SK-N-SH treated with all-trans-retinoic acid at 6 μM for 48 hours (cell line): ENCODE data around the gene UTP4.

ENCODE experiments used
- CSDC2 ChIP-seq: fragments of 250-450 bp; sonication (Bioruptor Pico); IDR thresholded peaks from 2 replicates; pipeline ENCODE4 v1.5.0; 2020; ENCODE audit warnings: mild to moderate bottlenecking, moderate library complexity
- ESRRG ChIP-seq: fragments of 250-450 bp; sonication (Bioruptor Pico); IDR thresholded peaks from 2 replicates; pipeline ENCODE4 v1.6.1; 2021; ENCODE audit warnings: mild to moderate bottlenecking
- GLIS3 ChIP-seq: fragments of 250-450 bp; sonication (Bioruptor Pico); IDR thresholded peaks from 2 replicates; pipeline ENCODE4 v1.5.0; 2020; ENCODE audit warnings: mild to moderate bottlenecking, moderate library complexity
- ISL1 ChIP-seq: fragments of 250-450 bp; sonication (Bioruptor Pico); IDR thresholded peaks from 2 replicates; pipeline ENCODE4 v2.1.2; 2022; ENCODE audit warnings: mild to moderate bottlenecking, moderate library complexity
- RARB ChIP-seq: fragments of 250-450 bp; sonication (Bioruptor Pico); IDR thresholded peaks from 2 replicates; pipeline ENCODE4 v1.8.0; 2021; ENCODE audit warnings: mild to moderate bottlenecking, moderate library complexity
- SNAI2 ChIP-seq: fragments of 250-450 bp; sonication (Bioruptor Pico); IDR thresholded peaks from 2 replicates; pipeline ENCODE4 v1.5.0; 2020; ENCODE audit warnings: mild to moderate bottlenecking, moderate library complexity
- TOX ChIP-seq: fragments of 250-450 bp; sonication (Bioruptor Pico); IDR thresholded peaks from 2 replicates; pipeline ENCODE4 v1.8.0; 2021; ENCODE audit warnings: mild to moderate bottlenecking, moderate library complexity, borderline replicate concordance
- ZFP3 ChIP-seq: fragments of 250-450 bp; sonication (Bioruptor Pico); IDR thresholded peaks from 2 replicates; pipeline ENCODE4 v1.5.0; 2020; ENCODE audit warnings: mild to moderate bottlenecking, moderate library complexity
- ZFP30 ChIP-seq: fragments of 450-650 bp; formaldehyde crosslinking; IDR thresholded peaks from 2 replicates; pipeline ENCODE4 v1.5.0; 2022; ENCODE audit warnings: mild to moderate bottlenecking, moderate library complexity
- ZNF8 ChIP-seq: fragments of 450-650 bp; formaldehyde crosslinking; IDR thresholded peaks from 2 replicates; pipeline ENCODE4 v1.5.0; 2020; ENCODE audit warnings: mild to moderate bottlenecking, moderate library complexity
- TF ChIP-seq, protein P1 (sequence below): fragments of 250-450 bp; sonication (Bioruptor Pico); IDR thresholded peaks from 2 replicates; pipeline ENCODE4 v1.8.0; 2020; ENCODE audit warnings: mild to moderate bottlenecking, moderate library complexity, borderline replicate concordance
- TF ChIP-seq, protein P2 (sequence below): fragments of 250-450 bp; sonication (Bioruptor Pico); IDR thresholded peaks from 2 replicates; pipeline ENCODE4 v1.5.0; 2020; ENCODE audit warnings: mild to moderate bottlenecking, moderate library complexity
- TF ChIP-seq, protein P3 (sequence below): fragments of 250-450 bp; sonication (Bioruptor Pico); IDR thresholded peaks from 2 replicates; pipeline ENCODE4 v1.5.1; 2020; ENCODE audit warnings: low read depth, mild to moderate bottlenecking, moderate library complexity
- TF ChIP-seq, protein P4 (sequence below): fragments of 250-450 bp; sonication (Bioruptor Pico); IDR thresholded peaks from 2 replicates; pipeline ENCODE4 v1.5.1; 2021; ENCODE audit warnings: mild to moderate bottlenecking, moderate library complexity

DNA sequence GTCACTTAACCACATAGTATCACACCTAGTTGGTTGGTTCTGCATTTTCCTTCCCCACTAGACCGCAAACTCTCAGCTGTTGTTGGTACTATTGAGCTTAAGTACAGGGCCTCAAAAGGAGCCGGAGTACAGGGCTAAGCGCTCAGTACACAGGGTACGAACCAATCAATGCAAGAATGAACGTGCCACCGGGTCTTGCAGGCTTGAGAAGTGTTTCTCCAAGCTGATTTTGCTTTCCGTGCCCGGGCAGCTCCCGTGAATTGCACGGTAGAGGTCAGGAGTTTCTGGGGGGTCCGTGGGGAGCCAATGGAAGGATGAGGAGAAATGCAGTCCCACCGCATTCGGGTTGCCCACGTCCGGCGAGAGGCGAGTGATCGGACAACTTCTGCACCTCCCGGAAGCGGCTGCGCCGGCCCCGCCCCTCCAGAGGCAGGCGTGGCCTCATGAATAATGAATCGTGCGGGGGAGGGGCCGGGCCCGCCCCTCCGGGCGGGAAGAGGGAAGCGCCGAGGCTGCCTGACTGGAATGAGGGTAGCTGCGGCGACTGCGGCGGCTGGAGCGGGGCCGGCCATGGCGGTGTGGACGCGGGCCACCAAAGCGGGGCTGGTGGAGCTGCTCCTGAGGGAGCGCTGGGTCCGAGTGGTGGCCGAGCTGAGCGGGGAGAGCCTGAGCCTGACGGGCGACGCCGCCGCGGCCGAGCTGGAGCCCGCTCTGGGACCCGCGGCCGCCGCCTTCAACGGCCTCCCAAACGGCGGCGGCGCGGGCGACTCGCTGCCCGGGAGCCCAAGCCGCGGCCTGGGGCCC, 54.4 kb downstream of the UTP4 start, which contains the start of gene SNTB2:
- TF ChIP-seq, protein P1, sequence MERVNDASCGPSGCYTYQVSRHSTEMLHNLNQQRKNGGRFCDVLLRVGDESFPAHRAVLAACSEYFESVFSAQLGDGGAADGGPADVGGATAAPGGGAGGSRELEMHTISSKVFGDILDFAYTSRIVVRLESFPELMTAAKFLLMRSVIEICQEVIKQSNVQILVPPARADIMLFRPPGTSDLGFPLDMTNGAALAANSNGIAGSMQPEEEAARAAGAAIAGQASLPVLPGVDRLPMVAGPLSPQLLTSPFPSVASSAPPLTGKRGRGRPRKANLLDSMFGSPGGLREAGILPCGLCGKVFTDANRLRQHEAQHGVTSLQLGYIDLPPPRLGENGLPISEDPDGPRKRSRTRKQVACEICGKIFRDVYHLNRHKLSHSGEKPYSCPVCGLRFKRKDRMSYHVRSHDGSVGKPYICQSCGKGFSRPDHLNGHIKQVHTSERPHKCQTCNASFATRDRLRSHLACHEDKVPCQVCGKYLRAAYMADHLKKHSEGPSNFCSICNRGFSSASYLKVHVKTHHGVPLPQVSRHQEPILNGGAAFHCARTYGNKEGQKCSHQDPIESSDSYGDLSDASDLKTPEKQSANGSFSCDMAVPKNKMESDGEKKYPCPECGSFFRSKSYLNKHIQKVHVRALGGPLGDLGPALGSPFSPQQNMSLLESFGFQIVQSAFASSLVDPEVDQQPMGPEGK (CRISPR knock-in tag), result no peak
- TF ChIP-seq SNAI2 (CRISPR knock-in tag) (no peak), RARB (CRISPR knock-in tag) (no peak), ESRRG (CRISPR knock-in tag) (no peak), ZFP3 (CRISPR knock-in tag) (0 out of 2 replicates have a peak, but pooled peaks have one; percentile 44), ZFP30 (CRISPR knock-in tag) (no peak), CSDC2 (CRISPR knock-in tag) (no peak), ISL1 (CRISPR knock-in tag) (no peak), GLIS3 (CRISPR knock-in tag) (no peak), ZNF8 (CRISPR knock-in tag) (no peak), TOX (CRISPR knock-in tag) (no peak)
- TF ChIP-seq, protein P2, sequence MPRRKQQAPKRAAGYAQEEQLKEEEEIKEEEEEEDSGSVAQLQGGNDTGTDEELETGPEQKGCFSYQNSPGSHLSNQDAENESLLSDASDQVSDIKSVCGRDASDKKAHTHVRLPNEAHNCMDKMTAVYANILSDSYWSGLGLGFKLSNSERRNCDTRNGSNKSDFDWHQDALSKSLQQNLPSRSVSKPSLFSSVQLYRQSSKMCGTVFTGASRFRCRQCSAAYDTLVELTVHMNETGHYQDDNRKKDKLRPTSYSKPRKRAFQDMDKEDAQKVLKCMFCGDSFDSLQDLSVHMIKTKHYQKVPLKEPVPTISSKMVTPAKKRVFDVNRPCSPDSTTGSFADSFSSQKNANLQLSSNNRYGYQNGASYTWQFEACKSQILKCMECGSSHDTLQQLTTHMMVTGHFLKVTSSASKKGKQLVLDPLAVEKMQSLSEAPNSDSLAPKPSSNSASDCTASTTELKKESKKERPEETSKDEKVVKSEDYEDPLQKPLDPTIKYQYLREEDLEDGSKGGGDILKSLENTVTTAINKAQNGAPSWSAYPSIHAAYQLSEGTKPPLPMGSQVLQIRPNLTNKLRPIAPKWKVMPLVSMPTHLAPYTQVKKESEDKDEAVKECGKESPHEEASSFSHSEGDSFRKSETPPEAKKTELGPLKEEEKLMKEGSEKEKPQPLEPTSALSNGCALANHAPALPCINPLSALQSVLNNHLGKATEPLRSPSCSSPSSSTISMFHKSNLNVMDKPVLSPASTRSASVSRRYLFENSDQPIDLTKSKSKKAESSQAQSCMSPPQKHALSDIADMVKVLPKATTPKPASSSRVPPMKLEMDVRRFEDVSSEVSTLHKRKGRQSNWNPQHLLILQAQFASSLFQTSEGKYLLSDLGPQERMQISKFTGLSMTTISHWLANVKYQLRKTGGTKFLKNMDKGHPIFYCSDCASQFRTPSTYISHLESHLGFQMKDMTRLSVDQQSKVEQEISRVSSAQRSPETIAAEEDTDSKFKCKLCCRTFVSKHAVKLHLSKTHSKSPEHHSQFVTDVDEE, result no peak
- TF ChIP-seq, protein P3, sequence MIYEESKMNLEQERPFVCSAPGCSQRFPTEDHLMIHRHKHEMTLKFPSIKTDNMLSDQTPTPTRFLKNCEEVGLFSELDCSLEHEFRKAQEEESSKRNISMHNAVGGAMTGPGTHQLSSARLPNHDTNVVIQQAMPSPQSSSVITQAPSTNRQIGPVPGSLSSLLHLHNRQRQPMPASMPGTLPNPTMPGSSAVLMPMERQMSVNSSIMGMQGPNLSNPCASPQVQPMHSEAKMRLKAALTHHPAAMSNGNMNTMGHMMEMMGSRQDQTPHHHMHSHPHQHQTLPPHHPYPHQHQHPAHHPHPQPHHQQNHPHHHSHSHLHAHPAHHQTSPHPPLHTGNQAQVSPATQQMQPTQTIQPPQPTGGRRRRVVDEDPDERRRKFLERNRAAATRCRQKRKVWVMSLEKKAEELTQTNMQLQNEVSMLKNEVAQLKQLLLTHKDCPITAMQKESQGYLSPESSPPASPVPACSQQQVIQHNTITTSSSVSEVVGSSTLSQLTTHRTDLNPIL (CRISPR knock-in tag), result no peak
- TF ChIP-seq, protein P4, sequence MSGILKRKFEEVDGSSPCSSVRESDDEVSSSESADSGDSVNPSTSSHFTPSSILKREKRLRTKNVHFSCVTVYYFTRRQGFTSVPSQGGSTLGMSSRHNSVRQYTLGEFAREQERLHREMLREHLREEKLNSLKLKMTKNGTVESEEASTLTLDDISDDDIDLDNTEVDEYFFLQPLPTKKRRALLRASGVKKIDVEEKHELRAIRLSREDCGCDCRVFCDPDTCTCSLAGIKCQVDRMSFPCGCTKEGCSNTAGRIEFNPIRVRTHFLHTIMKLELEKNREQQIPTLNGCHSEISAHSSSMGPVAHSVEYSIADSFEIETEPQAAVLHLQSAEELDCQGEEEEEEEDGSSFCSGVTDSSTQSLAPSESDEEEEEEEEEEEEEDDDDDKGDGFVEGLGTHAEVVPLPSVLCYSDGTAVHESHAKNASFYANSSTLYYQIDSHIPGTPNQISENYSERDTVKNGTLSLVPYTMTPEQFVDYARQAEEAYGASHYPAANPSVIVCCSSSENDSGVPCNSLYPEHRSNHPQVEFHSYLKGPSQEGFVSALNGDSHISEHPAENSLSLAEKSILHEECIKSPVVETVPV (CRISPR knock-in tag), result no peak
